Measurements from ENCODE around the gene CLCA4. TPM values are rescaled to one million over a fixed set of nuclear protein-coding genes. Genes with fewer than 3 reads are reported as not detected.
"Not testable (repeated sequence)": the region's sequence is repeated elsewhere in the genome, so short reads cannot be mapped to it uniquely, and the experiment has no call there.

CLCA4 gene
- total RNA-seq, 1 donor from 2014 or later, result not detected

DNA sequence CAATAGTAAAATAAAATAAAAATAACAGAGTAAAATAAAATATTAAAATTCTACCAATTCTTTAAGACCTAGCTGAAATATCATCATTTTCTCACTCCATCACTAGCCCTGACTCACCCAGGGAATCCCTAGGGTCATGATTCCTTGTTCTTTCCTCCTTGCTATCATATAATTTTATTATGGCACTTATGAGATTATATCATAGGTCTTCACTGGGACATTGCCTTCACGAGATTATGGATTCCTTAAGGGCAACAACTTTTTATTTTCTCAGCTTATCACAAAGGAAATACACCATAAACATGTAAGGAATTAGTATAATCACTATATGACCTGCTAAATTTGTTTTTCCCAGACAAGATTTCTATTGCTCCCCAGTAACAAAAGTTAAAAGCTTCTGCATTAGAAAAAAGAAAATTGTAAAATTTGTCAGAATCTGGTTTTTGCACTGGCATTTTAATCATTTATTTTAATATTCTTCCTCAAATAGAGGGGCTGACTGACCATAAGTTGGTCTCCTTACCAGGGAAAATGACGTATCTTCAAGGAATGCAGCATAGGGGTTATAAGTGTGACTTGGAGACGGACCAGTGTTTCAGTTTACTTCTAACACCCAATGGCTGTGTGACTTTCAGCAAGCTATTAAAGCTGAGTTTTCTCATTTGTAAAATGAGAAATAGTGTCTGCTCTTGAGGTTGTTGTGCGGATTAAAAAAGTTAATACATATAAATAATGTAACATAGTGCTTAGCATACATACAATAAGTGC is 8.8 kb upstream of the CLCA4 start:
- no peak for DNase-seq

- no peak for DNase-seq
Measured at GRCh38 chr1:86538775-86539174, 8.1 kb upstream of the CLCA4 start.

GRCh38 chr1:86541859-86542258 is 5.0 kb upstream of the CLCA4 start:
- no peak for DNase-seq

GRCh38 chr1:86542631-86543030 is 4.2 kb upstream of the CLCA4 start:
- DNase-seq, result no peak

GRCh38 chr1:86548839-86549238 is 2.0 kb downstream of the CLCA4 start:
- DNase-seq, result no peak

- no peak for DNase-seq
Measured at GRCh38 chr1:86551305-86551704, 4.4 kb downstream of the CLCA4 start.

GRCh38 chr1:86552376-86552775 is 5.5 kb downstream of the CLCA4 start:
- DNase-seq, result no peak

GRCh38 chr1:86557739-86558138 is 10.9 kb downstream of the CLCA4 start:
- DNase-seq, result no peak

- no peak for DNase-seq
Measured at GRCh38 chr1:86563849-86564248, 17.0 kb downstream of the CLCA4 start.

DNA sequence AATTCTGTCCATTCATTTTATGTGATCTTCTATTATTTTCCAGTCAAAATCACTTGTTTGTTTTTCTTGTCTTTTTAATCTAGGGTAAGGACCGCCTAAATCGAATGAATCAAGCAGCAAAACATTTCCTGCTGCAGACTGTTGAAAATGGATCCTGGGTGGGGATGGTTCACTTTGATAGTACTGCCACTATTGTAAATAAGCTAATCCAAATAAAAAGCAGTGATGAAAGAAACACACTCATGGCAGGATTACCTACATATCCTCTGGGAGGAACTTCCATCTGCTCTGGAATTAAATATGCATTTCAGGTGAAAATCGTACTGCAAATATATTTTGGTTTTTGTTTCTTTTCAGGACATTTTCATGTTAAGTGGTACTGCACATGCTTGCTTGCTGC is 20.5 kb downstream of the CLCA4 start:
- DNase-seq, result no peak

GRCh38 chr1:86567878-86568277 is 21.0 kb downstream of the CLCA4 start:
- DNase-seq, result no peak

DNA sequence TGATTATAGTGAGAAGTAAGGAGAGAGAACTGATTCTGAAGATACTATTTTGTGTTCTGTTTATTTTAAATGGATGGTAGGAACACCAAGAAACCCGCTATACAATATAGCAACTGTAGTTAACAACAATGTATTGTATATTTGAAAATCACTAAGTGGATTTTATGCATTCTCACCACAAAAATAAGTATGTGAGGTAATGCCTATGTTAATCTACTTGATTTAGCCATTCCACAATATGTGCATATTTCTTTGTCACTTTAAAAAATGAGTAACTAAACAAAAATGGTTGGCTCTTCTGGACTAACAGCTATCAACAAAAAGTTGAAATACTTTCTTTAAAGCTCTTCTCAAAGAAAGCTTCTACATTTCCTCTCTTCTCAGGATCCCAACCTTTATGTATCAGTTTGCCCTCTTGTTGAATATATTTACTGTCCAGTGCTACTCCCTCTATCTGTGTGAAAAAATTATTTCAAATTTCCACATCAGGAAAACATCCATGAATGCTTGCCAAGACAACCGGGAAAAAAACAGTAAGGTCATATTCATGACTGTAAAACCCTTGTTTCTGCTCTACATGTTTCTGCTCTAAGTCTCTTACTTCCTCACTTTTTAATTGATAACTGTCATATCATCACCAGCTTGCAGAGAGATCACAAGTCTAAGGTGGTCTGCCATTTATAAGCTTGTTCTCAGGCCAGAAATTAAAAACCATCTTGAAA is 27.0 kb downstream of the CLCA4 start:
- no peak for DNase-seq

DNA sequence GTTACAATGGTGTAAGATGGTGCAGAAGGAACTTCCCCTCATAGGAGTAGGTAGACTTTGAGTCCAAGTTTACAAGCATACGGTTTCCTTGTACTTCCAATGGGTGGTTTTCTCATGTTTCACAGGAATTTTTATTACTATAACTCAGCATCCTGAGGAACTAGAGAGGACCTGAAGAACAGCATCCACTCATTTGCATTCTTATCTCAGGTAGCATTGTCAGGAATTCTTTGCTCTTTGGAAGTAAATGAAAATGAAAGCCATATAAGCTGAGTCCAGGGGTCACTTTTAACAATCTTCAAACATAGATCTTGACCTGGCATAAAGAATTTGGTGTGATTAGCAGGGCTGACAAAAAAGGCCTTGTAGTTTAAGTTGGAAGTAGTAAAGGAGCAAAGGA is 34.4 kb downstream of the CLCA4 start:
- DNase-seq, result no peak

- DNase-seq, result no peak
Measured at GRCh38 chr1:86582161-86582560, 35.3 kb downstream of the CLCA4 start.

DNA sequence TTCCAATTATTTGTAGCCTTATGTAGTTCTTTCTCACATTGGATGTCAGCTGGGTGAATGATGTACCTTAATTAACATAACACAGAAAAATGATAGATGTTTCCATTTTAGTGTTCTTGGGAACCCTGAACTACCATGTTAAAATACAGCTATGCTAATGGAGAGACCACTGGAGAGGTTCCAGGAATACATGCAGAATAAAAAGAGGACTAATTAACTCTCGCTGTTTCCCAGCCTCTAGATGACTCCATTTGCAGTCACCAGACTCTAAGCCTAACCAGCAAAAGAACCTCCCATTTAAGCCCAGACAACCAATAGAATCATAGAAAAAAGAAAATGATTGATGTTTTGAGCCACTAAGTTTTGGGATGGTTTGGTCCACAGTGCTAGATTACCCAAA is 36.2 kb downstream of the CLCA4 start:
- DNase-seq, result no peak

DNA sequence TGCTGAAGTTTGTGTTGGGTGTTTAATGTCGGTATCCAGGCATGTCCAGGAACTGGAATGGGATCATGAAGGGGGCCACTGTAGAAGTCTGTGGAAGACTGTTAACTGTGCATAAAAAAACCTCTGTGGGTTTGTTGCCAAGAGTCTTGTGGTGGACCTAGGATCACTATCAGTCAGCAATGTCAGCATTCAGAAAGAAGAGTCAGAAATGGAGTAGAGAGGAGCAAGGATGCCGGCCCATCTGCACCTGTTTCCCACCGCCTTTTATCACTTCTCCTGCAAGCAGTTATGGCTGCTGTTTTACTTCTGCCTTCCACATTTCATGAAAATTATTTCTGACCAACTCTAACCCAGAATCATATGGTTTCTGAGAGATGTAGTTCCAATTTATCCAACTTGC is 36.7 kb downstream of the CLCA4 start:
- no peak for DNase-seq

- DNase-seq, result no peak
Measured at GRCh38 chr1:86594284-86594770, 47.4 kb downstream of the CLCA4 start.

- DNase-seq, result no peak
Measured at GRCh38 chr1:86596224-86596623, 49.3 kb downstream of the CLCA4 start.

GRCh38 chr1:86596741-86597290 is 49.9 kb downstream of the CLCA4 start:
- DNase-seq, result no peak

- not testable (repeated sequence) for DNase-seq
Measured at GRCh38 chr1:86606080-86606479, 59.2 kb downstream of the CLCA4 start.

GRCh38 chr1:86616433-86616832 is 69.6 kb downstream of the CLCA4 start:
- DNase-seq, result no peak

GRCh38 chr1:86616871-86617270 is 70.0 kb downstream of the CLCA4 start:
- no peak for DNase-seq

GRCh38 chr1:86618358-86618757 is 71.5 kb downstream of the CLCA4 start:
- DNase-seq, result no peak

DNA sequence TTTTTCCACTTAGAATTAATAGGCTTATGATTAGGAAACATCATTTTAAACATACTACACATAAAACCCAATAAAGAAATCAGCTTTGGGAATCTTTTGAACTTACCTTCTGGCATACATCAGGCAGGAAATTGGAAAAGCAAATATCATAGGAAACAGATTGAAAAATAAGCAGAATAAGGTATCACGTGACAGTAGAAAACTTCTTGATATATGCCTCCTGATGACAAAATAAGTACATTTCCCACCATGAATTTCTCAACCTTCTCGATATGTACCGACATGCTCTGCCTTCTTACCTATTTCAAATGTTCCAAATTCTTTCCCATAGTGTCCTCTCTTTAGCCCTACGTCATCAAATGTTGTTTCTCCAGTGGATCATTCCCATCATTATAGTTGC is 72.4 kb downstream of the CLCA4 start:
- no peak for DNase-seq

Measured in dermis blood vessel endothelial cell (primary cell).